GM12892 (cell line): Measurements from ENCODE around the gene AGRN.

Source experiments
- POLR2A ChIP-seq: IDR thresholded peaks from 2 replicates; pipeline ENCODE4 v1.6.1; 2011; ENCODE audit warnings: low read depth, low read length, control low read depth
- POLR2AphosphoS5 ChIP-seq: IDR thresholded peaks from 2 replicates; pipeline ENCODE4 v1.6.1; 2011; ENCODE audit warnings: low read depth, low read length, control low read depth

GRCh38 chr1:1052003-1052840, 32.3 kb downstream of the AGRN start:
- TF ChIP-seq POLR2AphosphoS5 (no peak), POLR2A (no peak)
